ENCODE measurements around the gene CTPS2.
"Not testable (repeated sequence)": the region's sequence is repeated elsewhere in the genome, so short reads cannot be mapped to it uniquely, and the experiment has no call there.

- not testable (repeated sequence) for TF ChIP-seq CTCF, POLR2A (IDR thresholded peaks at IDR 0.05)
Measured at GRCh38 chrX:16610654-16611053, 101.8 kb downstream of the CTPS2 start.

All from thyroid gland (tissue), 4 donors.